Measurements from ENCODE around the gene MARS1.
"Not testable (repeated sequence)": the region's sequence is repeated elsewhere in the genome, so short reads cannot be mapped to it uniquely, and the experiment has no call there.

MARS1 gene

DNA sequence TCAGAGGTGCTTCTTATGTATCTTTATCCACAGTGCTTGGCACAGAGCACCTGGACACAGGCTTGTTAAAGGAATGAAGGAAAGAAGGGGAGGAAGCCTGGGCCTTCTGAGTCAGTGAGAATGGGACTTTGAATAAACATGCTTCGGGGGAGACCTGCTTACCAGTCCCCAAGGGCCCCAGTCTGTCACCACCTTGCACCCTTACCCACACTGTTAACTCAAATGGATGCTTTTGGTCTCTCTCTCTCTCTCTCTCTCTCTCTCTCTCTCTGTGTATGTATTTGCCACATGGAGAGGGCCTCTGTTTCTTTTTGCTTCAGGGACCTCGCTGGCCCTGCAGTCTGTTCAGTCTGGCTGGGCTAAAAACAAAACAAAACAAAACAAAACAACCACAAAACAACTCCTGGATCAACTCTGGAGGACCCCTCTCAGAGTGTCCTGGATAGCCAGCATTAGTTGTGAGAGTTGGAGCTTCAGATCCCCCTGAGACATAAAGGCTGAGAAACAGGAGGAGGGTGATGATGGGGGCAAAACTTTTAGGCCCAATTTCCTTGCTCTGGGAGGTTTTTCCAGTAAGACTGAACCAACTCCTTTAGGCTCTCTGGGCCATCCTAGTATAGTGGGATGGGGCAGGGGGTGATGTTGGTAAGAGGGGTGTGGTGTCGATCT is 63.9 kb downstream of the MARS1 start:
- DNase-seq (ENCODE audit: low read depth) = no peak

DNA sequence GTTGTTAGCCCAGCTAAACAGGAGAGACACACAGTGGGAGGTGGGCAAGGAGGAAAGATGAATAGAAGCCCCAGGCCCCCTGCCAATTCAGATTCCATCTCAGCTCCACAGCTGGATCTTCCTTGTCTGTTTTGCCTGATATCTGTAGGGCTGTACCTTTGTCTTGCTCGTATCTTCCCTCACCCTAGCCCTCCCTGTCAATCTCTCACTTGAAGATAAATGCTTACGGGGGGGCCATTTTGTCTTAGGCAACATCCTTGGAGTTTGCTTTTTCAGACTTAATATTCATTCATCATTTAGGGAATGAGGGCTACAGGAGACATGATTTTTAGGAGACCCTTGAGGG is 64.4 kb downstream of the MARS1 start:
- no peak for DNase-seq (ENCODE audit: low read depth)

DNA sequence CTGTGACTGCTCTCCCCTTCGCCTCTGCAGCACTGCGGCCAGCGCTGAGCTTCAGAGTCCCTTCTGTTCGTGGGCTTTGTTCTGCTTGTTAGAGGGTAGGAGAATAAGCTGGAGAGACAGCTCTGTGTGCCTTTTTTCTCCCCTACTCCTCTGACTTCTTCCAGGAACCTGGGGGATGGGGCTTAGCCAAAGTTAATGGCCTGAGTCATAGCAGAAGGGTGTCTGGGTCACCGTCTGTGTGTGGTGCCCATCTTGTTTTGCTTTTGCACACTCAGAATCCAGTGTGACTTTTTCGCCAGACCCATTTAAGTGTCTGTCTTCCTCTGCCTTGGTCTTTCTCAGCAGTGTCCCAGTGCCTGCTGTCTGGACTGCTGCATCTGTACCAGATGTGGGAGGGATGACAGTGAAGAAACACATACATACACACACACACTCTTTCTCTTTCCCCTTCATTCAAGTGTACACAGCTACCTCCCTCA is 65.0 kb downstream of the MARS1 start:
- DNase-seq (ENCODE audit: low read depth) = no peak

DNA sequence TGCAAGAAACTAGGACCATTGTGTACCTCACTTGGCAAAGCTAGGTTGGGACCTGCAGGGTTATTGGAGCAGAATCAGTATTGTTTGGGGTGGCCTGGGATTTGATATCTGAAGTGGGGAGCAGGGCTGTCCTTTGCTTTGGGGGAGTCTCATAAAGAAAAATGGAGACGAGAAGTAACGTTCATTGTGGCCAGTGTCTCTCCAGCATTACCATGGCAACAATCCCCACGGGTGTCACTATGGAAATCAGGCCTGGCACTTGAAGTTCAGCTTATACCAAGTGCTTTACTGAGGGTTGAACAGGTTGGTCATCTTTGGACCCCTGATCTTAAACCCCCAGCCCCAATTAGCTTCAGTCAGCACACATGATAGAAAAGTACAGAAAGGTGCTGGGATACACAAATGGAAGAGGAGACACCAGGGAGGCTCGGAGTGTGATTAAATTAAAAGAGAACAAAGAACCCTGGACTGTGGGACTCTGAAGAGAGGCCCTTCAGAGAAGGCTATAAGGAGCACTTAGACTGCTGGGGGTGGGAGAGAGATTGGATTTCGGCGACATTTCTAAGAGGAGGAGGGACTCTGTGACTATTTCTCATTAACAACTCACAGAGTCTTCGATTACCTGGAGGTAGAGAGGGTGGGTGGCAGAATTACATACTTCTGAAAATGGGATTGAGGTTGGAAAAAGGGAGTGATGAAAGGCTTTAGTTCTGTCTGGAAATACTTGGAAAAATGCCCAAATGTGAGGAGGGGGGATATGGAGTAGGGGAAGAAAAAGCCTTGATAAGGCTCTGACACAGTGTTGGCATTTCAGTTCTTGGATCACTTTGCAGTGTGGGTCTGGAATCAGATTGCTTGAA is 65.7 kb downstream of the MARS1 start:
- no peak for DNase-seq (ENCODE audit: low read depth)

DNA sequence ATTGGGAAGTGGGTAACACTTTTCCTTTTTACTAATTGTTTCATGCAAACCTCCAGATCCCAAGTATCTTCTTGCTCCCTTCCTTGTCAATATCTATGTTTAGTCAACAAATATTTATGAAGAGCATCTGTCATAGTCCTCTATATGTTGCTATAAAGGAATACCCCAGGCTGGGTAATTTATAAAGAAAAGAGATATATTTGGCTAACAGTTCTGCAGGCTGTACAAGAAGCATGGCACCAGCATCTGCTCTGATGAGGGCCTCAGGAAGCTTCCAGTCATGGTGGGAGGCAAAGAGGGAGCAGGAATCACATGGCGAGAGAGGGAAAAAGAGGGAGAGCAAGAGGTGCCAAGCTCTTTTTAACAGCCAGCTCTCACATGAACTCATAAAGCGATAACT is 66.6 kb downstream of the MARS1 start:
- DNase-seq (ENCODE audit: low read depth) = no peak

DNA sequence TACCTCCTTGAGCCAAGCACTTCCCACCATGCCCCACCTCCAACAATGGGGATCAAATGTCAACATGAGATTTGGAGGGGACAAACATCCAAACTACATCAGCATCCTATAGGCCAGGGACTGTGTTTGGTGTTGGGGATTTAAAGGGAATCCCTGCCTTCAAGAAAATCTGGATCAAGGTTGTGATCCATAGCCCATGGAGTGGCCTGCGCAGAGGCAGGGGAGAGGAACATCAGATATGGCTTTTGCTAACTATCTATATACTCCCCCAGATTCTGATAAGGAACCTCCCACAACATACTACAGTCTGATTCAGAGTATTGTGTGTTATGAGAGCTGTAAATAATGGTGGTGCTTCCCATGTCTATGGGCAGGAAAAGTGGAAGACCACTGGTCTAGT is 67.0 kb downstream of the MARS1 start:
- DNase-seq (ENCODE audit: low read depth) = no peak

DNA sequence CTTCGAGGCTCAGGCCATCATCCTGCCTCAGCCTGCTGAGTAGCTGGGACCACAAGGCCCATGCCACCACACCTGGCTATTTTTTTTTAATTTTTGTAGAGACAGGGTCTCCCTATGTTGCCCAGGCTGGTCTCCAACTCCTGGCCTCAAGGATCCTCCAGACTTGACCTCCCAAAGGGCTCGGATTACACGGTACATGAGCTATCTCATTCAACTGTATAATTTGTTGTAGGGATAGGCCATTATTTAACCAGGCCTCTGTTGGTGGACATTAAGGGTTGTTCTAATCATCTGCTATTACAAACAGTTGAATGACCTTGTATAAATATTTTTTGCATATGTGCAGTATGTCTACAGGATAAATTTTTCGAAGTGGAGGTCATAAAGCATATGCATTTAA is 71.0 kb downstream of the MARS1 start:
- no peak for DNase-seq (ENCODE audit: low read depth)

DNA sequence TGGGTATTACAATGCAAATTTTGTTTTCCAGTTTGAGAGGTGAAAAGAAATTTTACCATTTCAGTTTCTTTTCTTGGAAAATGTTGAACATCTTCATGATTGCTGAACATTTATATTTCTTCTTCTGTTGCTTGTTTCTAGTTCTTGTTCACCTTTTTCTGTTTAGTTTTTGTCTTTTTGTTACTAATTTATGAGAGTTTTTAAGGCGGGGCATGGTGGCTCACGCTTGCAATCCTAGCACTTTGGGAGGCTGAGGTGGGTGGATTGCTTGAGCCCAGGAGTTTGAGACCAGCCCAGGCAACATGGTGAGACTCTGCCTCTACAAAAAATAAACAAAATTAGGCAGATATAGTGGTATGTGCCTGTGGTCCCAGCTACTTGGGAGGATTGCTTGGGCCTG is 72.6 kb downstream of the MARS1 start:
- no peak for DNase-seq (ENCODE audit: low read depth)

DNA sequence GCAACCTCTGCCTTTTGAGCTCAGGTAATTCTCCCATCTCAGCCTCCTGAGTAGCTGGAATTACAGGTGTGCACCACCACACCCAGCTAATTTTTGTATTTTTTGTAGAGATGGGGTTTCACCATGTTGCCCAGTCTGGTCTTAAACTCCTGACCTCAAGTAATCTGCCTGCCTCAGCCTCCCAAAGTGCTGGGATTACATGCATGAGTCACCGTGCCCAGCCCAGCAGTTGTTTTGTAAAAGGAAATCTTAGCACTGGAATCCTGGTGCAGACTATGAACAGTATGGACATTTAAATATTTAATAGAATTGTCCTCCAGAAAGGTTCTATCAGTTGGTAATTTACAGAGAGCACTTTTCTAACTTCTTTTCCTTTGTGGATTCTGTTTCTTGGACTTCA is 73.2 kb downstream of the MARS1 start:
- DNase-seq (ENCODE audit: low read depth) = not testable (repeated sequence)

DNA sequence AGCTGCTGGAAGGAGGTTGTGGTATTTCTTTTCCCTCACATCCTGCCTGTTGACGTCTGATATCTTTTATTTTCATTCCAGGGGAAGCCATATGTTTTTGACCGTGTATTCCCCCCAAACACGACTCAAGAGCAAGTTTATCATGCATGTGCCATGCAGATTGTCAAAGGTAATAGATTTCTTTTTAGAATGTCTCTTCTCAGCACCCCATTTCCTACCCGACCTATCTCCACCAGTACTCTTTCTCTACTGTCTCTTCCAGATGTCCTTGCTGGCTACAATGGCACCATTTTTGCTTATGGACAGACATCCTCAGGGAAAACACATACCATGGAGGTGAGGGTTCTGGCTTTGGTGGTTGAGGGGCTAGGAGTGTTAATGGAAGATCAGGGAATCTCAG is 75.5 kb downstream of the MARS1 start:
- no peak for DNase-seq (ENCODE audit: low read depth)

DNA sequence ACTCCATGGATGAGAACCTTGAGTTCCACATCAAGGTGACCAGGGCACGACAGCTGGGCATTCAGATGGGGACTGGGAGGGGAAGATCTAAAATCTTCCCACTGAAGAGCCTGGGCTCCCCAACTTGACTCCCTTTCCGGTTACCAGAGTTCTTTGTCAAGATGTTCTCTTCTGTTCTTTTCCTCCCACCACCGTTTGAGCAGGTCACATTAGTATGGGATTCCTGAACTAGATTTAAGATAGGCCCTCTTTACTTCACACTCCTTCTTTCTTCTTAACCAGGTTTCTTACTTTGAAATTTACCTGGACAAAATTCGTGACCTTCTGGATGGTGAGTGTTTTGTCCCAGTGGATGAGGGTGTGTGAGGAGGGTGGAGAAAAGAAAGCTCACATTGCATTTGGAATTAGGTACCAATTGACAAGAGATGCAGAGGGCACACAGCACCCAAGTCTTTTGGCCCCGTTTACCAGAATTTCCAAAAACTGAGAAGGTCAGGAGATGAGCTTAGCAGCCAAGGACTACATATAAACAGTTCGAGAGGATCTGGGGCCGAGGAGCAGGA is 76.4 kb downstream of the MARS1 start:
- no peak for DNase-seq (ENCODE audit: low read depth)
